IPS-18a (cell line): ENCODE results near the gene IFT57.

Source experiments
- H3K27ac ChIP-seq: one replicate; pipeline ENCODE4 v1.5.1; 2013; ENCODE audit warnings: low read length
- H3K27me3 ChIP-seq: one replicate; pipeline ENCODE4 v1.6.1; 2013; ENCODE audit warnings: mild to moderate bottlenecking, low read length; ENCODE audit not compliant: control insufficient read depth, insufficient read depth
- H3K36me3 ChIP-seq: one replicate; pipeline ENCODE4 v1.6.1; 2013; ENCODE audit warnings: low read depth, low read length; ENCODE audit not compliant: control insufficient read depth
- H3K4me1 ChIP-seq: one replicate; pipeline ENCODE4 v1.6.1; 2013; ENCODE audit warnings: low read depth, low read length; ENCODE audit not compliant: control insufficient read depth
- H3K4me3 ChIP-seq: one replicate; pipeline ENCODE4 v1.5.1; 2013; ENCODE audit warnings: low read length
- H3K9ac ChIP-seq: one replicate; pipeline ENCODE4 v1.6.1; 2013; ENCODE audit warnings: mild to moderate bottlenecking, low read length, moderate library complexity
- H3K9me3 ChIP-seq: one replicate; pipeline ENCODE4 v1.6.1; 2013; ENCODE audit warnings: low read depth, low read length; ENCODE audit not compliant: control insufficient read depth

Gene IFT57

GRCh38 chr3:108215871-108216270, 6.4 kb downstream of the IFT57 start:
- Histone ChIP-seq H3K4me3 (no peak overlapping the region), H3K9ac (no peak overlapping the region), H3K27ac (no peak overlapping the region), H3K9me3 (no peaks in the 10 kb centered on the region), H3K36me3 (no peaks in the 10 kb centered on the region), H3K27me3 (no peaks in the 10 kb centered on the region), H3K4me1 (no peaks in the 10 kb centered on the region)

GRCh38 chr3:108209579-108209978, 12.6 kb downstream of the IFT57 start:
- no peaks in the 10 kb centered on the region for H3K9me3 ChIP-seq
- H3K4me1 ChIP-seq, result no peaks in the 10 kb centered on the region
- H3K9ac ChIP-seq, result no peak overlapping the region
- H3K27me3 ChIP-seq, result no peaks in the 10 kb centered on the region
- no peak overlapping the region for H3K4me3 ChIP-seq
- no peak overlapping the region for H3K27ac ChIP-seq
- no peaks in the 10 kb centered on the region for H3K36me3 ChIP-seq

GRCh38 chr3:108208831-108209230, 13.4 kb downstream of the IFT57 start:
- no peaks in the 10 kb centered on the region for H3K9me3 ChIP-seq
- no peak overlapping the region for H3K4me3 ChIP-seq
- no peaks in the 10 kb centered on the region for H3K27me3 ChIP-seq
- H3K4me1 ChIP-seq, result no peaks in the 10 kb centered on the region
- no peak overlapping the region for H3K9ac ChIP-seq
- no peak overlapping the region for H3K27ac ChIP-seq
- H3K36me3 ChIP-seq, result no peaks in the 10 kb centered on the region

- Histone ChIP-seq H3K9me3 (no peaks in the 10 kb centered on the region), H3K9ac (no peak overlapping the region), H3K36me3 (no peaks in the 10 kb centered on the region), H3K4me3 (no peak overlapping the region), H3K4me1 (peaks cover 6% of the 10 kb centered on the region), H3K27me3 (no peaks in the 10 kb centered on the region), H3K27ac (no peak overlapping the region)
Measured at GRCh38 chr3:108202834-108203233, 19.4 kb downstream of the IFT57 start.

GRCh38 chr3:108202080-108202479, 20.1 kb downstream of the IFT57 start:
- H3K9me3 ChIP-seq, result no peaks in the 10 kb centered on the region
- H3K27ac ChIP-seq, result no peak overlapping the region
- no peaks in the 10 kb centered on the region for H3K27me3 ChIP-seq
- no peak overlapping the region for H3K4me3 ChIP-seq
- H3K9ac ChIP-seq, result no peak overlapping the region
- no peaks in the 10 kb centered on the region for H3K36me3 ChIP-seq
- peaks cover 6% of the 10 kb centered on the region for H3K4me1 ChIP-seq

GRCh38 chr3:108201258-108201657, 21.0 kb downstream of the IFT57 start:
- no peaks in the 10 kb centered on the region for H3K9me3 ChIP-seq

GRCh38 chr3:108200578-108200977, 21.6 kb downstream of the IFT57 start:
- Histone ChIP-seq H3K9me3 (no peaks in the 10 kb centered on the region), H3K4me3 (no peak overlapping the region), H3K36me3 (no peaks in the 10 kb centered on the region), H3K4me1 (peaks cover 6% of the 10 kb centered on the region), H3K27ac (no peak overlapping the region), H3K27me3 (no peaks in the 10 kb centered on the region), H3K9ac (no peak overlapping the region)

More at GRCh38 chr3:108201258-108201657, 21.0 kb downstream of the IFT57 start:
- H3K4me3 ChIP-seq, result no peak overlapping the region
- no peaks in the 10 kb centered on the region for H3K36me3 ChIP-seq
- no peaks in the 10 kb centered on the region for H3K27me3 ChIP-seq
- H3K4me1 ChIP-seq, result peaks cover 6% of the 10 kb centered on the region
- H3K27ac ChIP-seq, result no peak overlapping the region
- H3K9ac ChIP-seq, result no peak overlapping the region

GRCh38 chr3:108200024-108200423, 22.2 kb downstream of the IFT57 start:
- Histone ChIP-seq H3K4me1 (peaks cover 6% of the 10 kb centered on the region), H3K9me3 (no peaks in the 10 kb centered on the region), H3K36me3 (no peaks in the 10 kb centered on the region), H3K27ac (no peak overlapping the region), H3K27me3 (no peaks in the 10 kb centered on the region), H3K9ac (no peak overlapping the region), H3K4me3 (no peak overlapping the region)

GRCh38 chr3:108191394-108191793, 30.8 kb downstream of the IFT57 start:
- Histone ChIP-seq H3K36me3 (no peaks in the 10 kb centered on the region), H3K9ac (no peak overlapping the region), H3K27ac (no peak overlapping the region), H3K4me1 (no peaks in the 10 kb centered on the region), H3K9me3 (peaks cover 5% of the 10 kb centered on the region), H3K27me3 (no peaks in the 10 kb centered on the region), H3K4me3 (no peak overlapping the region)

- Histone ChIP-seq H3K27ac (no peak overlapping the region), H3K27me3 (no peaks in the 10 kb centered on the region), H3K4me1 (no peaks in the 10 kb centered on the region), H3K36me3 (no peaks in the 10 kb centered on the region), H3K9ac (no peak overlapping the region), H3K9me3 (peaks cover 5% of the 10 kb centered on the region), H3K4me3 (no peak overlapping the region)
Measured at GRCh38 chr3:108190346-108190745, 31.9 kb downstream of the IFT57 start.

GRCh38 chr3:108189440-108189839, 32.8 kb downstream of the IFT57 start:
- Histone ChIP-seq H3K27ac (no peak overlapping the region), H3K4me3 (no peak overlapping the region), H3K9ac (no peak overlapping the region), H3K36me3 (no peaks in the 10 kb centered on the region), H3K27me3 (no peaks in the 10 kb centered on the region), H3K4me1 (no peaks in the 10 kb centered on the region), H3K9me3 (peaks cover under 1% of the 10 kb centered on the region)

- Histone ChIP-seq H3K27me3 (no peaks in the 10 kb centered on the region), H3K27ac (no peak overlapping the region), H3K4me3 (no peak overlapping the region), H3K9me3 (no peaks in the 10 kb centered on the region), H3K4me1 (peaks cover 3% of the 10 kb centered on the region), H3K36me3 (no peaks in the 10 kb centered on the region), H3K9ac (no peak overlapping the region)
Measured at GRCh38 chr3:108185536-108185935, 36.7 kb downstream of the IFT57 start.
